Measurements from ENCODE around the gene CACNA2D1. TPM values are rescaled to one million over a fixed set of nuclear protein-coding genes. Genes with fewer than 3 reads are reported as not detected.

The CACNA2D1 gene
- total RNA-seq, 2 donors from 2014 or later: 5.4 to 32.0 TPM

GRCh38 chr7:82164813-82165212 is 278.8 kb downstream of the CACNA2D1 start:
- no peaks in the 10 kb centered on the region for H3K4me1 ChIP-seq
- H3K36me3 ChIP-seq (replicated peaks in 1 of 2; ENCODE audit: insufficient read depth in 1 of 2, low read depth in 2 of 2): no peaks in the 10 kb centered on the region
- intact Hi-C loops (cut with DNase I): no loop called here
- WGBS, 2 donors: 21 to 44% methylated on average over 3 of the region's 3 CpGs
- no peak for ATAC-seq
- DNase-seq: peak in 1 of 4 donors; percentile 5
- H3K27ac ChIP-seq: no peak overlapping the region
- H3K27me3 ChIP-seq: no peaks in the 10 kb centered on the region
- H3K4me3 ChIP-seq: no peak overlapping the region
- H3K9me3 ChIP-seq: no peaks in the 10 kb centered on the region
- TF ChIP-seq CTCF (IDR thresholded peaks at IDR 0.05): no peak
- no peak for TF ChIP-seq POLR2A (IDR thresholded peaks at IDR 0.05)

GRCh38 chr7:82164410-82164809 is 279.2 kb downstream of the CACNA2D1 start:
- H3K27me3 ChIP-seq: no peaks in the 10 kb centered on the region
- intact Hi-C loops (cut with DNase I): no loop called here

DNA sequence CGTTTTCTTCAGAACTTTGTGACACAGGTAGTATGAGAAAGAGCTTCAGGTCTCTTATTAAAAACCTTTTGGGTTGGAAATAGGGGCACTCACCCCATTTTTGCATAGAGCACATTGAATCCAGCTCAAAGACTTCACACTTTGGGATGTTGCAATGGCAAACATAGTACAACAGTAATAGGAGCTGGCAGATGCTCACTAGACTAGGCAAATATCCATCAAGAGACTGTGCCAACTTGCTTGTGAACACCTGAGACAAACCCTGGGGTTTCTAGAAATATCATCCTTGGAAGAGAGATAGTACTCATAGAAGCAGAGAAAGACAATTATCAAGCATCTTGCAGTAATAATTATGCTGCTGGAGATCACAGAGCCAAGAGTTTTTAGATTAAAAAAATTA is 280.0 kb downstream of the CACNA2D1 start:
- Histone ChIP-seq H3K9me3 (no peaks in the 10 kb centered on the region), H3K27me3 (no peaks in the 10 kb centered on the region), H3K4me1 (no peaks in the 10 kb centered on the region), H3K4me3 (no peak overlapping the region), H3K36me3 (replicated peaks in 1 of 2; ENCODE audit: insufficient read depth in 1 of 2, low read depth in 2 of 2) (no peaks in the 10 kb centered on the region), H3K27ac (no peak overlapping the region)
- intact Hi-C loops (cut with DNase I): no loop called here
- WGBS, 2 donors: 42 to 44% methylated on average over 1 of the region's 1 CpG
- no peak for ATAC-seq
- TF ChIP-seq CTCF (IDR thresholded peaks at IDR 0.05): no peak
- no peak for TF ChIP-seq POLR2A (IDR thresholded peaks at IDR 0.05)
- no peak for DNase-seq

More at GRCh38 chr7:82164410-82164809, 279.2 kb downstream of the CACNA2D1 start:
- Histone ChIP-seq H3K27ac (no peak overlapping the region), H3K4me3 (no peak overlapping the region), H3K36me3 (replicated peaks in 1 of 2; ENCODE audit: insufficient read depth in 1 of 2, low read depth in 2 of 2) (no peaks in the 10 kb centered on the region), H3K4me1 (no peaks in the 10 kb centered on the region), H3K9me3 (no peaks in the 10 kb centered on the region)
- 60 to 68% methylated on average over 1 of the region's 1 CpG for WGBS, 2 donors
- DNase-seq: no peak
- ATAC-seq: no peak
- TF ChIP-seq CTCF (IDR thresholded peaks at IDR 0.05) (no peak), POLR2A (IDR thresholded peaks at IDR 0.05) (no peak)

- H3K9me3 ChIP-seq: no peaks in the 10 kb centered on the region
- DNase-seq (no peak), ATAC-seq (no peak)
- WGBS, 2 donors: 19 to 33% methylated on average over 2 of the region's 2 CpGs
- no peak overlapping the region for H3K27ac ChIP-seq
- H3K27me3 ChIP-seq: no peaks in the 10 kb centered on the region
- H3K4me3 ChIP-seq: no peak overlapping the region
- no peaks in the 10 kb centered on the region for H3K4me1 ChIP-seq
- TF ChIP-seq POLR2A (IDR thresholded peaks at IDR 0.05) (no peak), CTCF (IDR thresholded peaks at IDR 0.05) (no peak)
- H3K36me3 ChIP-seq (replicated peaks in 1 of 2; ENCODE audit: insufficient read depth in 1 of 2, low read depth in 2 of 2): no peaks in the 10 kb centered on the region
- intact Hi-C loops (cut with DNase I): no loop called here
These were observed 281.3 kb downstream of the CACNA2D1 start for GRCh38 chr7:82162289-82162688.

- TF ChIP-seq POLR2A (IDR thresholded peaks at IDR 0.05): no peak
- TF ChIP-seq CTCF (IDR thresholded peaks at IDR 0.05): no peak
- no peaks in the 10 kb centered on the region for H3K4me1 ChIP-seq
- no peak for ATAC-seq
- H3K36me3 ChIP-seq (replicated peaks in 1 of 2; ENCODE audit: insufficient read depth in 1 of 2, low read depth in 2 of 2): no peaks in the 10 kb centered on the region
- H3K9me3 ChIP-seq: no peaks in the 10 kb centered on the region
- intact Hi-C loops (cut with DNase I): no loop called here
- H3K4me3 ChIP-seq: no peak overlapping the region
- H3K27me3 ChIP-seq: no peaks in the 10 kb centered on the region
- H3K27ac ChIP-seq: no peak overlapping the region
- no peak for DNase-seq
These were observed 285.2 kb downstream of the CACNA2D1 start for GRCh38 chr7:82158327-82158726.
